NOMO-1 treated with DMSO at 0.1 percent for 48 hours (cell line): ENCODE data around the gene PPP1R3G.
A peak's percentile ranks its signal among the peaks of the same experiment; 100 is the strongest.
"Not testable (repeated sequence)": the region's sequence is repeated elsewhere in the genome, so short reads cannot be mapped to it uniquely, and the experiment has no call there.

Source experiments
- DNase-seq: peaks from one replicate; lab custom pipeline; 2025; ENCODE audit not compliant: unreplicated experiment; lab: John Stamatoyannopoulos, UW

Gene PPP1R3G

GRCh38 chr6:5084781-5085647, at the start of gene PPP1R3G:
TSS of gene PPP1R3G (plus strand) at chr6:5085341. CDS start at chr6:5085486, 145 bp downstream.
- DNase-seq, result peak; percentile 42

GRCh38 chr6:5036269-5036668, 48.9 kb upstream of the PPP1R3G start:
- DNase-seq, result peak; percentile 76

DNA sequence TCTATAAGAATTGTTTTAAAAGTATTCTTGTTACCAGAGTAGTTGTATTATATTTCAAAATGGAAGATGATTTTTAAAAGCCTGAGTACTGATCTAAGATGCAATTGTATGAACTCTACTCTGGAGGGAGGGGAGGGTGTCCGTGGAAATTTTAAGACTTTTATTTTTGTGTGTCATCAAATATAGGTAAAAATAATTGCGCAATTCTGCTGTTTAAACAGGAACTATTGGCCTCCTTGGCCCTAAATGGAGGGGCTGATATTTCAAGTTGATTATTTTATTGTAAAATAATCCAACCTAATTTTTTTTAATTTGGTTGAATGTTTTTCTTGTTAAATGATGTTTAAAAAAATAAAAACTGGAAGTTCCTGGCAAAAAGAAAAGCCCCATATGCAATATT, 43.2 kb upstream of the PPP1R3G start:
- no peak for DNase-seq

DNA sequence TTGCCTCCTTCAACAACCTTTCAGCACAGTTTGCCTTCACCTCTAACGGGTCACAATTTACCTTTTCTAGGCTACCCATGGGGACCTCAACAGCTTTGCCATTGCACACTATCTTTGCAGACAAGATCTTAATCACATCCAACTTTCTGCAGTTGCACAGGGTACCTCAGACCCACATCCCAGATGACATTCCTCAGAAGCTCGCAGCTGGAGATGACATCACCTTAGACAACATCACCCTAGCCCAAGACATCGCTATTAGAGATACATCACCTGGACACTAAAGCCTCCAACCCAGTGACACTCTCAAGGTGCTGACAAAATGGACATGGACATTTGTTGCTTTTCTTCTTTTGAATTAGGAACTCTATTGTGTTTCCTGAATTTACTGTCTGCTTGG, 42.7 kb upstream of the PPP1R3G start:
- DNase-seq, result no peak

DNA sequence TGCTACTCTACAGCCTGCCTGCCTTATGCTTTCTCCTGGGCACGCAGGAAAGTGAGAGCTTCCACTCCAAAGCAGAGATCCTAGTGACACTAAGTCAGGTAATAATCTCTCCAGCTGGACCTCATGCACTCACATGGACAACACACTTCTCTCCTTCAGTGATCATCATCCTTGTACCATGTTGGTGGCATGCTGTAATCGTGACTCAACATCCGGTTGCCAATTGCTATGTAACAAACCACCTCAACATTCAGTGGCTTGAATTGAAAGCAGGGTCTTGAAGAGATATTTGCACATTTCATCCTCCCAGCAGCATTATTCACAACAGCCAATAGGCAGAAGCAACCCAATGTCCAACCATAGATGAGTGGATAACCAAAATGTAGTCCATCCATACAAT, 40.3 kb upstream of the PPP1R3G start:
- DNase-seq, result no peak

DNA sequence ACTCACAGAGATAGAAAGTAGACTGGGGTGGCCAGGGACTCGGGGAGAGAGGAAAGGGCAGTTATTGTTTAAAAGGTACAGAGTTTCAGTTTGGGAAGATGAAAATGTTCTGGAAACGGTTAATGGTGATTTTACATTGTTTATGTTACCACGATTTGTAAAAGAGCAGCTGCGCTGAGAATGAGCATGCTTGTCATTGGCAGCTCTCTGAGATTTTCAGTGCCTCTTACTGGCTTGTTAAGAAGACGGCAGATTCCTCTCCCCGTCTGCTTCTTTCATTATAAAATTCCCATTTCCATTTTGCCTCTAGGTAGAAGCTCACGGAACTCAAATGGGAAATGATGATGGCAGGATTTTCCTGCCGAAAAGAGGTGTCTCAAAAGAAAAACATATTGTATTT, 39.7 kb upstream of the PPP1R3G start:
- no peak for DNase-seq

DNA sequence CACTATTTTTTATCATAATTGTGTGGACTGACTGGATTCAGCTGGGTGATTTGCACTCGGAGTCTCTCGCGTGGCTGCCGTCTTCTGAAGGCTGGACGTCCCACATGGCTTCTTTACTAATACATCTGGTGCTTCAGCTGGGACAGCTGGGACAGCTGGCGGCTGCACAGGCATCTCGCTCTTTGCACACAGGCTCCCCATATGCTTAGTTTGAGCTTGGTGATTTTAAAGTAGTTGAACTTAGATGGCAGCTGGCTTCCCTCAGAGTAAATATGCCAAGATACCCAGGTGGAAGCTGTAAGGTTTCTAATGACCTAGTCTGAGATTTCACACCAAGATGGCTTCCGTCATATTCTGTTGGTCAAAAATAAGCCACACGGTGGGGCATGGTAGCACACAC, 38.7 kb upstream of the PPP1R3G start:
- DNase-seq, result no peak

DNA sequence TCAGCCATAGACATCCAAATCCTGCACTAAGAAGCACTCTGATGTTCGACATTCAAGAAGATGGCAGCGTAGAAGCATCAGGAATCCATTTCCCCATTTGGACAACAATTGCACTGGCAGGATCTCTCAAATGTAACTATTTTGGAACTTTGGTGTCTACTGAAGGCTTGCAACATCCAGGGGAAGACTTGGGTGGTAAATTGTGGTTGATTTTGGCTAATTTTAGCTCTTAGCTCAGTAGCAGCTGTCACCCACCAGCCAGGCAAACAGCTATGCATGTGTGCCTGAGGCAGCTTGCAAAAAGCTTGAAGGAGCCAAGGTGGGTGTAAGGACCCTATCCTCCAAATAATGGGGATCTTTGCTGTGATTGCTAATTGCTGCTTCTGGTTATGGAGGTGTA, 35.1 kb upstream of the PPP1R3G start:
- DNase-seq, result peak; percentile 88

GRCh38 chr6:5051394-5051793, 33.7 kb upstream of the PPP1R3G start:
- DNase-seq, result no peak

GRCh38 chr6:5053038-5053437, 32.1 kb upstream of the PPP1R3G start:
- peak; percentile 46 for DNase-seq

GRCh38 chr6:5053864-5054244, 31.3 kb upstream of the PPP1R3G start:
- DNase-seq, result no peak

DNA sequence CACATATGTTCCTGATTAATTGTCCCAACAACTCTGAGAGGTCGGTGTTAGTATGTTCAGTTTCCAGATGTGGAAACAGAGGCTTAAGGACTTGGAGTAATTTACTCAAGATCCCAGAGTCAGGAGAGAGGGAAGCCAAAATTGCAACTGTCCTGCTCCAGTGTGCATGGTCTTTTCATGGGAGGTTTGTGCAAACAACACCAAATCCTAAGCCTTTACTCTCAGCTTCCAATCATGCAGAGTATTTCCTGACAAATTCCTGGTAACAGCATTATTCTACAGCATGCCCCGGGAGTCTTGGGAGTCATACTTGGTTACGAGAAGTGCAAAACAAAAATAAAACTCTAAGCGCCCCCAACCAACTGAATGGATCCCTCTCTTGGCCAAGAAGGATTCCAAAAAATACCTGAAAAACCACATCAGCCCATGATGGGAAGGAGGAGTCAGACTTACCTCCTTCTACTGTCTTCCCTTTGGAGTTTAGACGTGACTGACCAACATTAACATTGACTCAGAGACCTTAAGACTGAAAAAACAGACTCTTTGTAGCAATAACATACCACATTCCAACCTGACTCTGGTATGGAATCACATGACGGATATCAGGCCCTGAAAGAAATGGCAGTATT, 30.8 kb upstream of the PPP1R3G start:
- no peak for DNase-seq

DNA sequence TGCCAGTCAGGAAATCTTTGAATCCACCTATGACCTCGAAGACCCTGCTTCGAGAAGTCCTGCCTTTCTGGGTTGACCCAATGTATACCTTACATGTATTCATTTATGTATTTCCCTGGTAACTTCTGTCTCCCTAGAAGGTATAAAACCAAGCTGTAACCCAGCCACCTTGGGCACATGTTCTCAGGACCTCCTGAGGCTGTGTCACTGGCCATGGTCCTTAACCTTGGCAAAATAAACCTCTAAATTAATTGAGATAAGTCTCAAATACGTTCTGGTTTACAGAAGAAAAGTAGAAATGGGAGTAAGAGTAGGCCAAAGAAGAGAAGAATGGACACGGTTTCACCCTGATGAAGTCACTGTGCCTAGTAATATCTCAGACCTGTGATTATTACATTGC, 30.0 kb upstream of the PPP1R3G start:
- DNase-seq, result no peak

DNA sequence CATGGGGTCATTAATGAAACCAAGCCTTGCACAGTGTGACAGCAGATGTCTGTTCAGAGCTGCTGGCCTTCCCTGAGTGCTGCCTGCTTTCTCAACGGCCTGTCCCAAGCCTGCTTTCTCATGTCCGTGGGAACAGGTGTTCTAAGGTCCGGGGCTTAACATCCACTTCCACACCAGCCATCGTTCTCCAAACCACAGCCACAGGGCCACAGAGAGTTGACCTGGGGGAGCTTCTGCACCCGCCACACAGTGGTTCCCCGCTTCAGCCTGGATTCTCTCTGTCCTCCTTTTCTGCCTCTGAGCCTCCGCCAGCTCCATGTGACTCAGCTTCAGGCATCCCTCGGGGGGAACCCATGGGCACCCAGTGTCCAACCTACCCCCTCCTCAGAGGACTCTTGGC, 26.9 kb upstream of the PPP1R3G start:
- DNase-seq, result no peak

DNA sequence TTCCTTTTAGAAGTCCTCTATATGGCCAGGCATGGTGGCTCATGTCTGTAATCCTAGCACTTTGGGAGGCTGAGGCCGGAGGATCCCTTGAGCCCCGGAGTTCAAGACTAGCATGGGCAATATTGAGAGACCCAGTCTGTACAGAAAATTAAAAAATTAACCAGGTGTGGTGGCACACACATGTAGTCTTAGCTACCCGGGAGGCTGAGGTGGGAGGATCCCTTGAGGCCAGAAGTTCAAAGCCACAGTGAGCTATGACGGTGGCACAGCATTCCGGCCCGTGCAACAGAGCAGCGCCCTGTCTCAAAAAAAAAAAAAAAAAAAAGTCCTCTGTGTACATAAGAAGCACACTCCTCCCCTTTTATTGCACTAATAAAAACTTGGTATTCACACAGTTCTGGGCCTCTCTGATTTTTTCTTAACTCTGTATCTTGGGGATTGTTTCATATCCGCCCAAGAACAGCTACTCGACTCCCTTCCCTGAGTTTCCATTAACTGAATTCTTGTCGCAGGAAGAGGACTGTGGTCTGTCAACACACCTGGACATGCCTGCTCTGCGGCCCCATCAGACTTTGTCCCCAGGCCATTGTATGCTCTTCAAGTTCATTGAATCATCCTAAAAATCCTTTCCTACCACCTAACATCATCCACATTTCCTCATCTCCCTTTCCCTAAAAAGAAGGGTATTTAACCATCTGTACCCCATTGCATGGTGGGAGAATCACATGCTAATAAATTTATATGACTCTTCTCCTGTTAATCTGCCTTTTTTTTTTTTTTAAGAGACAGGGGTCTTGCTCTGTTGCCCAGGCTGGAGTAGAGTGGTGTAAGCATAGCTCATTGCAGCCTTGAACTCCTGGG, 25.9 kb upstream of the PPP1R3G start:
- no peak for DNase-seq

DNA sequence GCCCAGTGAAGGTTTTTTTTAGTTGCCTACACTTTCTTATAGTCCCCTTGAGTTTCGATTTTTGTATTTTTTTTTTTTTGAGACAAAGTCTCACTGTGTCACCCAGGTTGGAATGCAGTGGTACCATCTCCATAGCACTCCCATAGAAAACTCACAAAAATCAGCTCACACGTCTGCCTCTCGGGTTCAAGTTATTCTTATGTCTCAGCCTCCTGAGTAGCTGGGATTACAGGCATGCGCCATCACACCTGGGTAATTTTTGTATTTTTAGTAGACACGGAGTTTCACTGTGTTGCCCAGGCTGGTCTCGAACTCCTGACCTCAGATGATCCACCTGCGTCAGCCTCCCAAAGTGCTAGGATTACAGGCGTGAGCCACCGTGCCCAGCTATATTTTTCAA, 24.7 kb upstream of the PPP1R3G start:
- DNase-seq, result not testable (repeated sequence)

- DNase-seq, result peak; percentile 31
These were observed 24.0 kb upstream of the PPP1R3G start for GRCh38 chr6:5061152-5061551.

GRCh38 chr6:5063617-5064016, 21.5 kb upstream of the PPP1R3G start:
- no peak for DNase-seq

DNA sequence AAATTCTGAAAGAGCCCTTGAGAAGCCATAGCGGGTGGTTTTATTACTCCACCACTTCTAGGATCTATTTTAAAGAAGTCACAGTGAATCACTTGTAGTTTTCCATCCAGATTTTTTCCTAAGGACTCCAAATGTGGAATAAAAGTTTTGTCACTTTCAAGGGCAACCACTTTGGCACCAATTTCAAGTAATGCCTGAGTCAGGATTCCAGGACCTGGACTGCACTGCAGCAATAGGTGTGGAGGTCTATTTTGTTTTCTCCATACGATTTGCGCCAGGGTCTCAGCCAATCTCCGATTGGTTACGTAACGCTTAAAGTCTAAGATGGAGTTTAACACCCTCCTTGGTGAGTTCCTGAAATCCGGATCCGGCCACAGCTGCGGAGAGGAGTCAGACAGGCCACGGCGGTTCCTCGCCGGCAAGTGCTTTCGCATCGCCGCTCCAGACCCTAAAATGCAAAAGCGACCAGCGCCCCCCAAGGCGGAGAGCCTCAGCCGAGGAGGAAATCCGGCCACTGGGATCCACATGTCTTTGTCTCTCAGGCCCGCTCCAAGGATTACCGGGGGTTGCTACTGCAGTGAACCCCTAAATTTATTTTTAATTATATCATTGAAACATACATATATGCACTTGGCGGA, 18.6 kb upstream of the PPP1R3G start:
- DNase-seq, result no peak

- no peak for DNase-seq
These were observed 17.8 kb upstream of the PPP1R3G start for GRCh38 chr6:5067305-5067704.

DNA sequence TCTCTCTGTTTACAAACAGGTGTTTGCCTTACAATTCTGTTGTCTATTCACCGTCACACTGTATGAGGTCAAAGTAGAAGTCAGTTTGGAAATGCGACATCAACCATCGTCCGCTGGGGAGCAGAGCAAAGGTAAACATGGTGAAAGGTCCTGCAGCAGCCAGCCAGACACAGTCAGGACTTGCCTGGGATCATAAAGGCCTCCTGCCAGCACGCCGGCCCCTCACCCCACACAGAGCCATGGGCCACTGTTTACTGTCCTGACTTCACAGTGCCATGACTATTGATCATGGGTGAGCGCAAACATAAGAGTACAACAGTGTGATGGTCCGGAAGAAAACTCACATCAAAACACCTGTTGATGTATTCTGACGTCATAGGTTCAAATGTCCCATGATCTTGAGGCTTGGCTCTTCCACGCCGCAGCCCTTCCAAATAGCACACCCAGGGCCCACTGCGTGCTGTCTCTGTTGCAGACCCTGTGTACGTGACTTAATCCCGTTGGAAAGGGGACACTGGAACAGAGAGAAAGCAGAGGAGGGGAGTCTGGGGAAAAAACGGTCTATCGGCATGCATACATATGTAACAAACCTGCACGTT, 16.9 kb upstream of the PPP1R3G start:
- DNase-seq, result no peak
